PC-9 (cell line): Measurements from ENCODE around the gene KRT222. TPM values are rescaled to one million over a fixed set of nuclear protein-coding genes. Genes with fewer than 3 reads are reported as not detected.
A peak's percentile ranks its signal among the peaks of the same experiment; 100 is the strongest.

Experiments
- BruUV-seq: library from RNA; stranded (reverse); fragments of 400-500 nt; replicated peaks from 2 replicates; lab custom pipeline; 2021; lab: Mats Ljungman, UMichigan
- CTCF ChIA-PET: fragments of 300-600 bp; sonication (Branson Sonifier 250); formaldehyde crosslinking; loops from one replicate; lab custom pipeline; 2022; ENCODE audit warnings: antibody characterized with exemption; lab: Charles Lee
- POLR2A ChIA-PET: fragments of 300-600 bp; sonication (Branson Sonifier 250); formaldehyde crosslinking; loops from one replicate; lab custom pipeline; 2022; ENCODE audit warnings: antibody characterized with exemption; ENCODE audit not compliant: unreplicated experiment; lab: Charles Lee
- DNase-seq, 2 experiments: peaks; one replicate each; pipeline versions ENCODE4 v3.0.0 to v3.0.0-alpha.2; 2015 to 2022; ENCODE audit warnings: mixed read lengths in 1 of 2
- H2AFZ ChIP-seq: fragments of 200-600 bp; sonication (generic); 2 replicates; pipeline ENCODE4 v1.8.1; 2017; ENCODE audit warnings: antibody characterized with exemption
- H3F3A ChIP-seq: fragments of 200-600 bp; sonication (generic); 2 replicates; pipeline ENCODE4 v1.8.1; 2017; ENCODE audit warnings: antibody characterized with exemption, mild to moderate bottlenecking, low read depth; ENCODE audit not compliant: insufficient read depth
- H3K27ac ChIP-seq: fragments of 200-600 bp; sonication (generic); 2 replicates; pipeline ENCODE4 v1.6.1; 2016; ENCODE audit warnings: mixed run types
- H3K27me3 ChIP-seq: fragments of 200-600 bp; sonication (generic); 2 replicates; pipeline ENCODE4 v1.6.1; 2016; ENCODE audit warnings: low read depth, mixed run types; ENCODE audit not compliant: insufficient read depth
- H3K36me3 ChIP-seq: fragments of 200-600 bp; sonication (generic); 2 replicates; pipeline ENCODE4 v1.6.1; 2016; ENCODE audit warnings: low read depth, mixed run types
- H3K4me1 ChIP-seq: fragments of 200-600 bp; sonication (generic); replicated peaks from 2 replicates; pipeline ENCODE4 v1.6.1; 2016; ENCODE audit warnings: mixed run types; ENCODE audit not compliant: insufficient read depth
- H3K4me2 ChIP-seq: fragments of 200-600 bp; sonication (generic); 2 replicates; pipeline ENCODE4 v1.6.1; 2017; ENCODE audit warnings: mixed run types
- H3K4me3 ChIP-seq: fragments of 200-600 bp; sonication (generic); 2 replicates; pipeline ENCODE4 v1.6.1; 2016; ENCODE audit warnings: mixed run types
- H3K79me2 ChIP-seq: fragments of 200-600 bp; sonication (generic); 2 replicates; pipeline ENCODE4 v1.6.1; 2017; ENCODE audit warnings: low read depth, mixed run types
- H3K9me2 ChIP-seq: fragments of 200-600 bp; sonication (generic); 2 replicates; pipeline ENCODE4 v1.8.1; 2017; ENCODE audit warnings: mild to moderate bottlenecking; ENCODE audit not compliant: insufficient read depth
- H3K9me3 ChIP-seq: fragments of 200-600 bp; sonication (generic); 2 replicates; pipeline ENCODE4 v1.8.1; 2016; ENCODE audit warnings: low read depth; ENCODE audit not compliant: insufficient read depth
- H4K20me1 ChIP-seq: fragments of 200-600 bp; sonication (generic); 2 replicates; pipeline ENCODE4 v1.8.1; 2017; ENCODE audit not compliant: insufficient read depth
- EZH2 ChIP-seq: fragments of 200-600 bp; sonication (generic); IDR thresholded peaks from 2 replicates; pipeline ENCODE4 v1.8.0; 2017; ENCODE audit warnings: antibody characterized with exemption, low read depth
- intact Hi-C: fragments of 100-400 bp; cut with micrococcal nuclease; formaldehyde crosslinking; loops from one replicate; pipeline ENCODE4 v1.10.0; 2022; ENCODE audit not compliant: unreplicated experiment
- total RNA-seq: library from RNA; stranded (reverse); gene quantifications from 2 replicates; pipeline ENCODE4 v1.2.3, GENCODE V29; 2021
- TF ChIP-seq, protein P1 (sequence below): fragments of 200-600 bp; sonication (generic); conservative IDR thresholded peaks from 2 replicates; pipeline ENCODE4 v1.6.1; 2017; ENCODE audit warnings: mixed run types, antibody characterized with exemption, mild to moderate bottlenecking, moderate library complexity

Gene KRT222
- total RNA-seq, 1 experiment from 2014 or later, result not detected

DNA sequence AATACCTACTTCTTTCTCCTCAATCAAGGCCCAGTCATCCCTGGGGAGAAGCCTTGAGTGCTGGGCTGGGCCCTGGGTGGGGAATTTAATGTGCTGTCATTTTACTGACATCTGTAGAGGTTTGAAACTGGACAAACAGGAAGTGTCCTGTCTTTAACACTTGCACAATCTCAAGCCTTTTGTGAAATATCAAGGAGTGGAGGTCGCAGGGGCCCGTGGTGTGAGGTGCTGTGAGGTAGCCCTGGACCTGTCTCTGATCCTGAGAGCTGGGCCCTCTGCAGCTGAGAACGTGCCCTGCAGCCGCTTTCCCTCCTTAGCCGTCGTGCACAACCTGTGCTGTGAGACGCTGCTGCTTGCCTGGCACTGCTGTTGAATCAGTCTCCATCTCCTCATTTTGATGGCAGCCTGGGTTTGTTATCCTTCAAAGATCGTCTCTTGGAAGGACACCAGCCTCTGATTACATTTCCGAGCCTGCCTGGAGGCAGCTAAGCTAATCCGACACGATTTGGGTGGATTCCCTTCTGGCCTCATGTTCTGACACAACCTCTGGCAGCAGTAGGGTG is 47.2 kb downstream of the KRT222 start:
- H3K36me3 ChIP-seq, result no peaks in the 10 kb centered on the region
- peaks cover 9% of the 10 kb centered on the region for H3F3A ChIP-seq
- TF ChIP-seq, protein P1, sequence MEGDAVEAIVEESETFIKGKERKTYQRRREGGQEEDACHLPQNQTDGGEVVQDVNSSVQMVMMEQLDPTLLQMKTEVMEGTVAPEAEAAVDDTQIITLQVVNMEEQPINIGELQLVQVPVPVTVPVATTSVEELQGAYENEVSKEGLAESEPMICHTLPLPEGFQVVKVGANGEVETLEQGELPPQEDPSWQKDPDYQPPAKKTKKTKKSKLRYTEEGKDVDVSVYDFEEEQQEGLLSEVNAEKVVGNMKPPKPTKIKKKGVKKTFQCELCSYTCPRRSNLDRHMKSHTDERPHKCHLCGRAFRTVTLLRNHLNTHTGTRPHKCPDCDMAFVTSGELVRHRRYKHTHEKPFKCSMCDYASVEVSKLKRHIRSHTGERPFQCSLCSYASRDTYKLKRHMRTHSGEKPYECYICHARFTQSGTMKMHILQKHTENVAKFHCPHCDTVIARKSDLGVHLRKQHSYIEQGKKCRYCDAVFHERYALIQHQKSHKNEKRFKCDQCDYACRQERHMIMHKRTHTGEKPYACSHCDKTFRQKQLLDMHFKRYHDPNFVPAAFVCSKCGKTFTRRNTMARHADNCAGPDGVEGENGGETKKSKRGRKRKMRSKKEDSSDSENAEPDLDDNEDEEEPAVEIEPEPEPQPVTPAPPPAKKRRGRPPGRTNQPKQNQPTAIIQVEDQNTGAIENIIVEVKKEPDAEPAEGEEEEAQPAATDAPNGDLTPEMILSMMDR, result no peak
- no peak for TF ChIP-seq EZH2
- no peaks in the 10 kb centered on the region for H3K27me3 ChIP-seq
- peak; percentile 27 to 72 for DNase-seq
- H3K27ac ChIP-seq, result 0 out of 2 replicates have a peak overlapping the region, but pooled peaks have one; percentile 18
- peaks cover 10% of the 10 kb centered on the region for H3K4me1 ChIP-seq
- H3K9me3 ChIP-seq, result no peaks in the 10 kb centered on the region
- H4K20me1 ChIP-seq, result no peaks in the 10 kb centered on the region
- intact Hi-C loops, result loop anchor here (5.0 to 10.0 kb wide), 2 partner anchors 260 to 707 kb away; no protein-coding TSS in a partner anchor
- no TSS peak for BruUV-seq
- H2AFZ ChIP-seq, result no peak overlapping the region
- no peak overlapping the region for H3K4me3 ChIP-seq
- no peaks in the 10 kb centered on the region for H3K9me2 ChIP-seq
- ChIA-PET CTCF (no interaction called here), POLR2A (interaction anchor here (0.6 kb wide), 1 partner anchor 240 kb away, joined by 8 read pairs; no protein-coding TSS in a partner anchor)
- H3K79me2 ChIP-seq, result no peaks in the 10 kb centered on the region
- H3K4me2 ChIP-seq, result peak overlapping the region; percentile 10; the same call in 1 of the 2 replicates

DNA sequence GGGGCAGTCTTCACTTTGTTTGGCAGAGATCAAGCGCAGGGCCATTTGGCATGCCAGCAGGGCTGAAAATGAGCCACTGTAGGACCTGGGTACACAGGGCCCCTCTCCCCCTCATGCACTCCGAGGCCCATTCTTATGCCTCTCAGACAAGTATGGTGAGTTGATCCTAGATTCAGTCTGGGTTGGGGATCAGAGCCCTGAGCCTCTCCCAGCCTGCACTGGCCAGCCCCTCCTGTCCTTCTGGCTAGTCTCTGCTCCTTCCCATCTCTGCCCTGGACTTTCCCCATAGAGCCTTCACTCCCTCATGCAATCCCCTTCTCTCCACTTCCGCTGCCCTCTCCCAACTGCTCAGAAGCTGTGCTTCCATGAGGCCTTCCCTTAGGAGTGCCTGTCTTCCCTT is 48.4 kb downstream of the KRT222 start:
- Histone ChIP-seq H2AFZ (no peak overlapping the region), H3K79me2 (no peaks in the 10 kb centered on the region), H3F3A (peaks cover 9% of the 10 kb centered on the region), H3K4me2 (no peak overlapping the region), H3K4me3 (no peak overlapping the region), H3K36me3 (no peaks in the 10 kb centered on the region), H3K27me3 (no peaks in the 10 kb centered on the region), H3K4me1 (peaks cover 10% of the 10 kb centered on the region), H4K20me1 (no peaks in the 10 kb centered on the region), H3K27ac (no peak overlapping the region), H3K9me2 (no peaks in the 10 kb centered on the region), H3K9me3 (no peaks in the 10 kb centered on the region)
- intact Hi-C loops, result loop anchor here (5.0 to 10.0 kb wide), 2 partner anchors 259 to 708 kb away; no protein-coding TSS in a partner anchor
- POLR2A ChIA-PET, result no interaction called here
- no TSS peak for BruUV-seq
- DNase-seq, result no peak
- no peak for TF ChIP-seq EZH2
- TF ChIP-seq, protein P1, result no peak
- CTCF ChIA-PET, result no interaction called here

DNA sequence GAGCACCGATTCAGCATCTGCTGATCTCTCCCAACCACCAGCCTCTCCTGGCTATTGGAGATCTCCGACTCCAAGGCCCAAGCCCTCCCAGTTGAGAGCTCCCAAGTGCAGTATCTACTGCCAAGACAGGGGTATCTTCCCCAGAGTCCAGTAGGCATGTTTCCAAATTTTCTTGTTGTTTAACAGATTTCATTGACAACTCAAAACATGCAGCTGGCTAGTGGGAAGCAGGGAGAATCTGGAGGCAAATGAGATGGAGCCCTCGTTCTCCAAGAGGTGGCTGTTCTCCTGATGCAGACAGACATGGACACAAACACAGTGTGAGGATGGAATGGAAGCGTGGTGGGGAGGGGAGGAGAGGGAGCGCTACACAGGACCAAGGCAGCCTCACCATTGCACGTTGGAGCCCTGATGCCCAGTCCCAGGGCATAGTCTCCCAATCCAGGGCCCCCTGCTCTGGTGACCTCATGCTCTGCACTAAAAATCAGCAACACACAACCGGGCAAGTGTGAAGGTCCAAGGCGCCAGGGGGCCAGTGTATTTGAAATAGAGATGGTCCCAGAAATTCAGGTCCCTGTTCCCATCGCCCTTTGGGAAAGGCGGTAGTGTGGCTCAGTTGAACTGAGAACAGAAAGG is 49.0 kb downstream of the KRT222 start:
- H3K9me3 ChIP-seq, result no peaks in the 10 kb centered on the region
- TF ChIP-seq, protein P1, result no peak
- no peak for TF ChIP-seq EZH2
- peaks cover 10% of the 10 kb centered on the region for H3K4me1 ChIP-seq
- no peak overlapping the region for H3K4me3 ChIP-seq
- H3K27ac ChIP-seq, result no peak overlapping the region
- intact Hi-C loops, result loop anchor here (1.0 to 10.0 kb wide), 5 partner anchors 259 to 1051 kb away; no protein-coding TSS in a partner anchor
- H3K79me2 ChIP-seq, result no peaks in the 10 kb centered on the region
- H3K4me2 ChIP-seq, result no peak overlapping the region
- BruUV-seq, result no TSS peak
- no peaks in the 10 kb centered on the region for H3K27me3 ChIP-seq
- H2AFZ ChIP-seq, result no peak overlapping the region
- CTCF ChIA-PET, result interaction anchor here (0.6 to 2.3 kb wide), 10 partner anchors 9 to 1051 kb away, joined by 3 to 14 read pairs (median 4); no protein-coding TSS in a partner anchor
- POLR2A ChIA-PET, result no interaction called here
- H4K20me1 ChIP-seq, result no peaks in the 10 kb centered on the region
- H3K36me3 ChIP-seq, result no peaks in the 10 kb centered on the region
- no peaks in the 10 kb centered on the region for H3K9me2 ChIP-seq
- DNase-seq, result no peak
- peaks cover 9% of the 10 kb centered on the region for H3F3A ChIP-seq
